ENCODE measurements around the gene SLC37A1.

The SLC37A1 gene

DNA sequence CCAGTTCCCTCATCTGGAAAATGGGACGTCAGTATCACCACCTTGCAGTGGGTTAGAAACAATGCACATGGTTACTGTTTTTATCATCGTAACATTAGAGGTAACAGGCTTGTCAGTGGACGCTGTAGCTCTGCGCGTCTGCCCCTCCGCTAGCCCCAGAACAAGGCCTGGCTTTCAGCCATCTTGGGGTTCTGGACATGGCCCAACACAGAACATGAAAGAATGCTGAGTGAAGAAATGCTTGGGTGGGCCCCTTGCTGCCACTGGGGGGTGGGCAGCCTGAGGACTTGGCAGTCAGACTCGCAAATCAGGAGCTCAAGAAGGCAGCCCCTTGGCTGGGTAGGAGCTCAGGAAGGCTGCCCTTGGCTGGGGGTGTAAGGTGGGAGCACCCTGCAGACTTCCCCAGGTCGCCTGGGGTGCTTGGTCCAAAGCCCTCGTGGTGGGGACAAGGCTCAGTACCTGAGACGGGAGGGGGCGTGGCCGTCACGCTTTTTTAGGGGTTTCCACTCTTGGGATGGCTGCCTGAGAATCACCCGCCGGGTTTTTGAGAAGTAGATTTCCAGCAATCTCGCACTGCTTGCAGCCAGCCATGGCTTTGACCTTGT is 51.7 kb downstream of the SLC37A1 start:
- no peak for DNase-seq

DNA sequence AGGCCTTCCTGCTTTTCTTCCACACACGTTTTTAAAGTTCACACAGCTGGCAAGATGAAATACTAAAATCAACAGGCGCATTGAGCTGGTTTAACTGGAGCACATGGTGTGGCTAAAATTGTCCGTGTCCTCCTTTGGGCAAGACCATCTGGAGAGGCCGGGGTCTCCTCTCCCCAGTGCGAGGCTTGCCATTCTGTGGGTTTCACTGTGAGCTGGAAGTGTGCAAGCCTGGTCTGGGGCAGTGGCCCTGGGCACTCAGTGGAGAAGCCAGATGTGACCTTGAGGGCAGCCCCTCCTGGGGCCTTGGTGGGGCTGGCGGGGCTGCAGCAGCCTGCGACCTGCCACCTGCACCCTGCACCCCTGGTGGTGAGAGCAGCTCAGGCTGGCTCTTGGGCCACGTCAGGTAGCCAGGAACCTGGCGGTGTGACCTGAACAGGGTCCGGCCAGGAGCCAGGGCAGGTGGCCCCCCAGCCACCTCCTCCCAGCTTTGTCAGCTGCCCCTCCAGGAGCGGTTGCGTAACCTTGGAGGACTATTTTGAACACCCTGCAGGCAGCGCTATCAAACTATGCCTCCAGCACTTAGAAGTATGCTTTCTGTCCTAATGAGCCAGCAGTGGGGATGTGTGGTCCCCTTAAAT is 52.4 kb downstream of the SLC37A1 start:
- DNase-seq: no peak

DNA sequence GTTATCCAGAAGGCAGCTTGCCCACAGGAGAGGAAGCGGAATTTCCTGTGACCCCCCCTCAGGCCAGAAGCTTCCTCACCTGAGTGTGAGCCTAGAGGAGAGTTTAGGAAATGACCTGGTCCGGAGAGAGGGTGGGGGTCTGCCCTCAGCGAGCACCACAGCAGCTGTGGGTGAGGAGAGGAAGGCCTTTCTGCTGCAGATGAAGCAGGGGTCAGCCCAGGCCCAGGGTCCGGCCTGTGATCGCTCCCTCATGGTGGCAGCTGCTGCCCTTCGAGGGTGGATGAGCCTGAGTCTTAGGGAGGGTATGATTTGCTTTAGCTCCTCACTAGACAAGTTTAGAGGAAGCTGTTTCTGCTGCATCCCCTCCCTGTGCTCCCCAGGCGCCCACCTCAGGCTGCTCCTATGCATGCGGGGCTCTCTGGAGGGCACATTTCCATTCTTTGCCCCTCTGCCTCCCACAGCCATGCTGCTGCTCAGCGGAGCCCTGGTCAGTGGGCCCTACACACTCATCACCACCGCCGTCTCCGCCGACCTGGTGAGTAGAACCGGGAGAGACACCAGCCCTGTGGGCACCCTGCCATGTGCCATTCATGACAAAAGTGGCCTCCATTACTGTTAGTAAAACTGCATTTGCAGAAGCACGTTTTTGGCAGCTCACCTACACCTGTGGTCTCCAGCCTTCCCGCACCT is 53.0 kb downstream of the SLC37A1 start:
- DNase-seq: no peak

DNA sequence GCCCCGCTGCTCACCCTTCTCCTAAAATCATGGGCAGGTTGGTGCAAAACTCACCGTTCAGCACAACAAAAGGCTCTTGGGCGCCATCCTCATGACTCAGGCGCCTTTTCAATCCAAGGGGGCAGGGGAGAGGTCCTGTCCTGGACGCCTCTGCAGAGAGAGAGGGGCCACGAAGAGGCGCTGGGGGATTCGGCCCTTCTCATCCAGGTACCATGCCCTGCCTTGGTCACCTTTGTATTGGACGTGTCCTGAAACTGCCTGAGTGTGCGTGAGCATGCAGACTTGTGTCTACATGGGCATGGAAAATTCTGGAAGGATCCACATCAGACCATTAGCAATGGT is 53.5 kb downstream of the SLC37A1 start:
- DNase-seq: no peak

DNA sequence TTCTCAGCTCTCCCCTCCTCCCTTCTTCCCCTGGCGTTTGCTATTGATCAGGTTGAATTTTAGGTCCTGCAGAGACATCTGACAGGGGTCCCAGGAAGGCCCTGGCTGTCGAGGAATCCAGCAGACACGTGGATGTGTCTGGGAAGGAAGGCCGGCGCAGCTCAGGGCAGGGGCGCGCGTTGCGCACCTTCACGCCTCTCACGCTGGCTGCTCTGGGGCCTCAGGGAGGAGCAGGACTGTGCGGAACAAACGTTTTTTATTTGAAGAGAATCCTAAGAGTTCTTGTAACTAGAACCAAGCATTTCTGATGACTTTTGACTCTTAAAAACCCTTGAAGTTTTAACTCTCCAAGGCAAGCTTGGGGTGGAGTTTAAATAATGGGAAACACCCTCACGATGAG is 54.2 kb downstream of the SLC37A1 start:
- DNase-seq: no peak

DNA sequence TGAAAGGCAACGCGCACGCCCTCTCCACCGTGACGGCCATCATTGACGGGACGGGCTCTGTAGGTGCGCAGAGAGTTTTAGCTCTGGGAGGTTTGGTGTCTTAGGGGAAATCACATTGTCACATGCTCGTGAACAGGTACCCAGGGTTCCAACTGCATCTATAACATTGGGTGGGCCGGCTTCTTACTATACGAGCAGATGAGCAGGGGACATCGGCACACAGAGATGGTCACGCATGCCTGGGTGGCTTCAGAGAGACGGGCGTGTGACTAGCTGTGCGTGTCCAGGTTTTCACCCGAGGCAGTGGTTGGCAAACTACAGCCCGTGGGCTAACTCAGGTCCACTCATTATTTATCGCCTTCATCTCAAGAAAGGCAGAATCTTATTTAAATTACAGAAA is 54.7 kb downstream of the SLC37A1 start:
- no peak for DNase-seq

DNA sequence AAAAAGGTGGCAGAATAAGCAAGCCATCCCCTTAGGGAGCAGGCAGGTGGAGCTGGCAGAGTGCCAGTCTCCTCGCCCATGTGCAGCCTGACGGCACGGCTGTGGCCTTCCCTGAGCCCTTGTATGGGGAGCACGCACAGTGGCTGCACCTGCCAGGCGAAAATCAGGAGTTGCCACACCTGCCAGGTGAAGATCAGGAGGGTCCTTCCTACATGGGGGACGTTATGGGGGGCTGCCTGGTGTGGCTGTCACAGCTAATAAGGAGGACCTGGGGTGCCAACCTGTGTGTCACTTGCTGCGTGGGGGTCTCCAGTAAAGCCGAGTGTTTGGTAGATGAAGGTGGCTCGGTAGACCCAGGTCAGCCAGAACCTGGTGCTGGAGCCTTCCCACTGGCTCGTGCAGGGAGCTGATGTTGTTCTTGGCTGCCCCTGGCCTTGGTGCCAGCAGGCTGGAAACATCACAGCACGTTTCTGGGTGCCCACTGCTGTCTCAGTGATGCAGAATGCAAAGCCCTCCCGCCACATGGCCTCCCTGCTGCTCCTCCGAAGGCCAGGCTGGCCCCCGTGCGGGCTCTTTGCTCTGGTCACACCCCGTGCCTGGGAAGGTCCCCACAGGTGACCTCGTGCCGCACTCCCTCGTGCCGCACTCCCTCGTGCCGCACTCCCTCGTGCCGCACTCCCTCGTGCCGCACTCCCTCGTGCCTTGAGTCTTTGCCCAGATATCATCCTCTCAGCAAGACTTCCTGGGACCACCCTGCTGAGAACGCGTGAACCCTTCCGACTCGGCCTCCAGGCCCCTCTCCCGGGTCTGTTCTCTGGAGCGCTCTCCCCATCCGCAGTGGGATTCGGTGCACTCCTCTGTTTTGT is 55.4 kb downstream of the SLC37A1 start:
- DNase-seq: peak; percentile 41

DNA sequence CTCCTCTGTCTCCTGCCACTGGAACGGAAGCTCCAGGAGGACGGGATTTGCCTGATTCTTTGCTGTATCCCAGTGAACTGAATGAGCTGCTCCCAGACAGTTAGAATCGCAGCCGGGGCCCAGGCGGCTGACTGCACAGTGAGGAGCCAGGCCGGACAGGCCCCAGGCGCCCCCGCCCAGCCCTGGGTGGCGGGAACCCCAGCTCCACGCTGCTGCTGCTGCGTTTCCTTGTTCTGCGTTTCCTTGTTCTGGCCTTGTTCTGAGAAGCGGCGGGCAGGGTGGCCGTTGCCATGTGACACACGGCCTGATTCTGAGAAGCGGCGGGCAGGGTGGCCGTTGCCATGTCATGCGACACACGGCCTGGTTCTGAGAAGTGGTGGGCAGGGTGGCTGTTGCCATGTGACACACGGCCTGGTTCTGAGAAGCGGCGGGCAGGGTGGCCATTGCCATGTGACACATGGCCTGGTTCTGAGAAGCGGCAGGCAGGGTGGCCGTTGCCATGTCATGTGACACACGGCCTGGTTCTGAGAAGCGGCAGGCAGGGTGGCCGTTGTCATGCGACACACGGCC is 56.2 kb downstream of the SLC37A1 start:
- DNase-seq: no peak

DNA sequence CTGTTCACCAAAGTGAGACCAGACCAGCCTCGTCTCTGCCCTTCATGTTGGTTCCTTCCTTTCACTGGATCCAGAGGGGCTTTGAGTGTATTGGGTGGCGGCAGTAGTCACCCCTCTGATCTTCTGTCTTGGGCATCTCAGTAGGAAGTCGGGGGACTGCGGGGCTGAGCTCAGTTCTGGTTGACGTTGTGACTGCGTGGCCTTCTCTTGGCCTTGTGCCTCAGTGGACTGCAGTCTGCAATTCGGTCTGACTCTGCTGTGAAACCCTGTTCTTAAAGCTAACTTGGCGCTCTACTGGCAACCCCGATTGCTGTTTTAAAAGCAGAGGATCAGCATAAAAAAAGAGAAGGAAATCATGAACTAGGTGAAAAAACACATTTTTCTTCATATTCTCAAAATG is 56.7 kb downstream of the SLC37A1 start:
- DNase-seq: no peak

DNA sequence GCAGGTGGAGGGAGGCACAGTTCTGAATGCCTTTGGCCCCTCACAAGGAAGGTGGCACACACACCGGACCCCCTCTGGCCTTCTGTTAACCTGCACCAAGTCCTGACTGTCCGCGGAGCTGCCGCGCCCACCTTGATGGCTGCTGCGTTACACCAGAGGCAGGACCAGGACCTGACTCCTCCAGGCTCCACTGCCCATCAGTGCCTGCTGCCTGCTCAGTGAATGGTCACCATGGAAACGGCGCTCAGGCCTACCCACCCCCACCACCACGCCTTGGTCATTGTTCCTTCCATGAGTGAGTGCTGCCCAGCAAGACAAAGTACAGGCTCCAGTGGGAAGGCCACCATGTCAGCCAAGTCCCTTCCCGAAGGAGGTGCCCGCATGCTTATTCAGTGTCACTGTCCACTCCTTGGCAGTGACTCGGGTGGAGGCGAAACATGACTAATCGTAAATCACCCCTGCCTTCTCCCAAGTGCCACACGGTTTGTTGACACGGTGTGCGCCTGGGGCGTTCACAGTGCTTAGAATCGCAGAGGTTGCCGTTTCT is 57.3 kb downstream of the SLC37A1 start:
- no peak for DNase-seq

DNA sequence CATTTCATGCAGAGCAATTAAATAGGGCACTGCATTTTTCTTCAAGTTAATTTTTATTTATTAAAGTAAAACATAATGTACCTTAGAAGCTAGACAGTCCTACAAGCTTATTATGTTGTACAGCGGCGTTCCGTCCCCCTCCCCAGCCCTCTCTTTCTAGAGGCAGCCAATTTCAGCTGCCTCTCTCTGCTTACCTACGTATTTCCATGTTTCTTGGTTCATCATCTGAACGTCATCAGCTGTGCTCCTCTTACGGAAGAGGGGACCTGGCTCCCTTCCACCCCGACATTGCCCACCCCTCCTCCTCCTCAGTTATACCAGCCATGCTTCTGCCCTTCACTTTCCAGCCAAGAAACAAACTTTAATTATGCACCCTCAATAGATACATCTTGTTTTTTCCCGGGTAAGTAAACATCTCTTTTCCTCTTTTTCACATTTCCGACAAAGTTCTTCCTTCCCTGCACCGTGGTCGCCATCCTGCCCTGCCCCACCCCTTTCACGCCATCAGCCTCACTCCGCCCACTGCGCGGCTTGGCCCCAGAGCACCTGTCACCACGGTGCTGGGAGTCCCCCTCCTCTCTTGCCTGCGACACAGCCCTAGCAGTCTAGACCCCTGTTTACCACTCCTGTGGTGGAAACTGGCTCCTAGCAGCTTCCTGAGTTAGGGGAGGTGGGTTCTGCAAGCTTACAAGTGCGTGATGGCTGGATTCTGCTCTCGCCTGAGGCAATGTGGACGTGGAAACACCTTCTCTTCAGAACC is 57.9 kb downstream of the SLC37A1 start:
- no peak for DNase-seq

DNA sequence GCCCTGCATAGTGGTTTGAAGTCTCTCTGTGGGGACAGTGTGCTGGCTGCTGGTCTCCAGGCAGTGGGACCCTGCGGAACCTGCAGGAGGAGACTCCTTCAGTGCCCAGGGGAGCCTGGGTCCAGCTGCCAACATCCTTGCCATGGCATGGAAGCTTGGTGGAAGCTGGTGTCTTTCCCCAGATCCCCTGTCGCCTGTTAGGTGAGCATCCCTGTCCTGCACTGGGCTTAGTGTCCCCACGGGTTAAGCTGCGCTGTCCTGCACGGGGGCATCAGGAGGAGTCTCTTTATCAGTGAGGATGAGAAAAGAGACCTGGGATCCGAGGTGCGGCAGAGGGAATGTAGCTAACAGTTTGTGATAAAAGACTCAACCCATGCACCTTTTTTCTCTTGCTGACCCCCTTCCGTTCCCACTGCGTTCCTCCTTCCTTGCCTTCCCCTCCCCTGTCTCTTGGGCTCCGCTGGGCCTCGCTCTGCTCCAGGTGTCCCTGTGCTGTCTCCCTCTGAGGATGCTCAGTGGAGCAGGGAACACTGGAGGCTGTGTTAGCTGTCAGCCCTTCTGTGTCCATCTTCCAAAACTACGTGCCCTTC is 59.3 kb downstream of the SLC37A1 start:
- DNase-seq: no peak

DNA sequence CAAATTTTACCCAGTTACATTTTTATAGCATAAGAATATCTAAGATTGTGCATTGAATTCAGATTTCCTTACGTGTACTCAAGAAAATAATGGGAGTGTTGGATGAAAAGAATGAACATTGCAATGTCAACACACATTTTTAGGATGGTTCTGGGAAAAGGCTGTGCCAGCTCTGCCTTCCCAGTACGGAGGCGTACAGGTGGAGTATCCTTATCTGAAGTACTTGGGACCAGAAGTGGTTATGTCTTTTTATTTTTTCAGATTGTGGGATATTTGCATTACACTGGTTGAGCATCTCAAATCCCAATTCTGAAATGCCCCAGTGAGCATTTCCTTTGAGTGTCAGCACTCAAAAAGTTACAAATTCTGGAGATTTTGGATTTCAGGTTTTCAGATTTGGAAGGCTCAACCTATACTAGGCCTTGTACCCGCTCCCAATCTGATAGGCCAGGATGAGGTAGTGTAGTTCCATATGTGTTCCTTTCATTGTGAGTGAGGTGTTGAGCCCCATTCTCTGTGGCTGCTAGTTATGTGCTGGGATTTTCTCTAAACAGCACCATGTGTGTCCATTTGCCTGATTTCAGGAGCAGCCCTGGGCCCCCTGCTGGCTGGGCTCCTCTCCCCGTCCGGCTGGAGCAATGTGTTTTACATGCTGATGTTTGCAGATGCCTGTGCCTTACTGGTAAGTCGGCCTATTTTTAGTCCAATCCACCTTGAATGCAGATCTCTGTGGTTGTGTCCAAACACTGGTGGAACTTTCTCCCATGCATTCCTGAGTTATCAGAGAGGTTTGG is 60.8 kb downstream of the SLC37A1 start:
- DNase-seq: no peak

DNA sequence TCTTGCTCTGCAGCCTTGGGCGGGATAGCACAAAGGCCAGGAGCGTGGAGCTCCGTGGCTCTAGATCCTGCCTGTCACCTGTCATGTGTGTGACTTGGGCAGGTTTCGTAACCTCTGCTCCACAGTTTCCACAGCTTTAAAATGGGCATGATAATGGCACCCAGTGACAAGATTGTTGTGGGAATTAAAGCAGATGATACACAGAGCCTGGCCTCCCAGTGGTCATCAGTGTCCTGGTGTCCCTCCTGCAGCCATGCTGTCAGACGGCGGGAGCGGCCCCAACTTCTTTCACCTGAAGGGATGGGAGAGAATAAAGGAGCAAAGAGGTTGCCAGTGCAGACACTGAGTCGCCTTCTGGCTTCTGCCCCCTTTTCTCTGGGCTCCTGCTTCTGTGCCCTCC is 61.5 kb downstream of the SLC37A1 start:
- DNase-seq: no peak

DNA sequence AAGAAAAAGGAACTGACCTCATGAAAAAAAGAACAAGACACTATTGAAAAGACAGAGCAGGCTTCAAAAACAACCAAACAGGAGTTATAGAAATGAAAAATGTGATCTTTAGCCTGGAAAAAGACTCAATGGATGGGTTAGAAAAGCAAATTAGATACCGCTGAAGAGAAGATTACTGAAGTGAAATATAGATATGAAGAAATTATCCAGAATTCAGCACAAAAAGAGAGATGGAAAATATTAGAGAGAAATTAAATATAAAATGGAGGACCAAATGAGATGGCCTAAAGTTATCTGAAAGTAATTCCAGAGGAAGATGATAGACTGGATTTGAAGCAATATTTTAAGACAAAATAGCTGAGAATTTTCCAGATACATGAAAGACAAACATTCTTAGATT is 63.0 kb downstream of the SLC37A1 start:
- no peak for DNase-seq

DNA sequence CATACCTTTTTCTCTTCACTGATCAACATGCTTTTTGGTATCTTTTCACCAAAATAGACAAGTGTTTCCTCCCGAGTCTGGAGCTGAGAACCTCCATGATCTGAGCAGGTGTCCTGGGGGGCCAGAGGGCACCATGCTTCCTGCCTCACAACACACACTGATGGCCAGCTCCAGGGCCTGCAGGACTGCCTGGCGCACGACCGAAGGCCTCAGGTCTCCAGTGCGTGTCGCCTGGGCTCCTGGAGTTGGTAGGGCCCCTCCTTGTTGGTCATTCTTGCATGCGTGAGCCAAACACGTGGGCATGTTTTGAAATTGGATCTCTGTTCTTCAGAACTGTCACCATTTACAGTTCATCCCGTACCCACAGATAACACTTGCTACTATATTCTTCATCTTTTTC is 64.4 kb downstream of the SLC37A1 start:
- DNase-seq: no peak

DNA sequence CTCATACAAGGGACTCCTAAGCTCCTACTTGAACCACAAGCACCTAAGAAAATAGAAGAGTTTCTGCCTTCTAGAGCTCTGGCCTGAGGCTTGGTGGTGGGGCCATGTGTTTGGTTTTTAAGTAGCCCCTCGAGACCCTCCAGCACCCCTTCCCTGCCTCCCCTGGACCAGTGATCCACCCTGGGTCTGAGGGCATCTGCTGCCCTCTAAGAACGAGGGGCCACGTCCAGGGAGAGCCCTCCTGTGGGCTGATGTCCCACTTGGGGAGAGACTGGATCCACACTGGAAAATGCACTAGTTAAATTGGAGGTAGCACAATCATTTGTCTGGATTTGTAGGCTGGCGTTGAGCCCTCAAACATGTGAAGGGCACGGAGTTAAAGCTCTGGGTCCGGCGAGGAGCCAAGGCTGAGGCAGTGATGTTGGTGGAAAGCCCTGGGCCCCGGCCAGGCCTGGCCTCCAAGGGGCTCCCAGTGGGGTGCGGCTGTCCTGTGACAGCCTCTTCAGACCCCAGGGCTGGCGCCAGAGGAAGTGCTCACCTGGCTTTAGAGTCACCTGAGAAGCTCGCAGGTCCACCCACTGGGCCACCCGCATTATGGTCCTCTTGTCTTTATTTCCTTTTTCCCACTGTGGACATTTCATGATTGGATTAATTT is 65.2 kb downstream of the SLC37A1 start:
- no peak for DNase-seq

DNA sequence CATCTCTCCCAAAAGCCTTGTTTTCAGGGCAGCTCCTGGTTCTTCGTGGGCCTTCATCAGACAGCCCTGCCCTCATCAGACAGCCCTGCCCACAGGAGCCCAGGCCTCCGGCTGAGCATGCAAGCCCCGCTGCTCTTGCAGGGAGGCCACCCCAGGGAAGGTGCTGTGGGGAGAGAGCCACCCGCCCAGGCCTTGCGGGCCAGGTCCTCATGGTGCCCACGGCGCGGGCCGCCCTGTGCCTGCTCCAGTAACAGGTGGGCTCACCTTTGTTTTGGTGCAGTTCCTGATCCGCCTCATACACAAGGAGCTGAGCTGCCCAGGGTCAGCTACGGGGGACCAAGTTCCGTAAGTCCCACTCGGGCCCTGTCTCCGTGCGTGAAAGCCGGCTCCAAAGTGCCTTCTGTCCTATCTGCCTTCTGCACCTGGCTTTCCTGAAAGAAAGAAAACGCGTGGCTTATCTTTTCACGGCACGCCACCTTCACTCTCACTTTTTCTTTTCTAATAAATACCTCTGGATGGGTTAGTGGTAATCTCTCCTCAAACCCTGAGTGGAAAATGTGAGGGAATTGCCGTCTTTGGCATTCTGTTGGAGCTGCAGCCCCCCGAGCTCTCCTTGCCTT is 65.9 kb downstream of the SLC37A1 start:
- DNase-seq: no peak

DNA sequence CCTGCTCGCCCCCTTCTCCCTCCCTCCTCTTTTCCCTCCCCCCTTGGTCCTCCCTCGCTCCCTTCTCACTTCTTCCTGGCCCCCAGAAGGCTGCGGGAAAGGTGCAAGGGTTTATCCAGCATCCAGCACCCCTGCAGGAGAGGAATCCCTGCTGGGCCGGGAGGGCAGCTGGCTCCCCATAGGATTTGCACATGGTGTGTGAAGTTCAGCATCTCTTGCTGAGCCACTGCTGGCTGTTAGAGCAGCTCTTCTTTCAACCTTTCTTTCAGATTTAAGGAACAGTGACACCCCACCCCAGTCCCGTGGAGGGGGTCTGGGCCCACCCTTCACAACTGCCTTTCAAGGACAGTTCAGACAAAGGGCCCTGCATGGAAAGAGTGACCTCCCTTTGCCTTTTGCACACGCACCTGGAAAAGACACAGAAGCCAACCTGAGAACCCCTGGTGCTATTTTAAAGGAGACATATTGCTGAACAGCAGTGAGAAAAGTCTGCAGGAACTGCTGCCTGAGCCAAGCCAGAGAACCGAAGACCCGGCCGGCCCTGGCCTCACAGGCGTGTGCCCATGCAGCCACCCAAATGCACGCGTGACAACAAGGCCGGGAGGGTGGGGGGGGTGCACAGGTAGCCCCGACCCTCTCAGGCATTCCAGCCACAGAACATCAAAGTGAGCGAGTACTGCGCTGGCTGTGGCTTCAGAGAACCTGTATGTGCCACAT is 66.6 kb downstream of the SLC37A1 start:
- DNase-seq: no peak

Measured in NCI-H2107 (cell line).